Muscle of arm (tissue), 12 donors: Measurements from ENCODE around the gene IRS2. TPM values are rescaled to one million over a fixed set of nuclear protein-coding genes. Genes with fewer than 3 reads are reported as not detected.
A peak's percentile ranks its signal among the peaks of the same experiment; 100 is the strongest.

Experiments
- DNase-seq: peaks from one replicate; pipeline ENCODE4 v3.0.0-alpha.2; 2013
- polyA plus RNA-seq, 12 donors: library from polyadenylated mRNA; unstranded; fragments of 120-200 nt; gene quantifications; one replicate each; pipeline ENCODE4 v1.2.1, GENCODE V29; 2013; ENCODE audit not compliant: insufficient read length in 12 of 12

IRS2 gene
- polyA plus RNA-seq, 12 donors, result 1.8 to 50.7 (median 3.0) TPM

DNA sequence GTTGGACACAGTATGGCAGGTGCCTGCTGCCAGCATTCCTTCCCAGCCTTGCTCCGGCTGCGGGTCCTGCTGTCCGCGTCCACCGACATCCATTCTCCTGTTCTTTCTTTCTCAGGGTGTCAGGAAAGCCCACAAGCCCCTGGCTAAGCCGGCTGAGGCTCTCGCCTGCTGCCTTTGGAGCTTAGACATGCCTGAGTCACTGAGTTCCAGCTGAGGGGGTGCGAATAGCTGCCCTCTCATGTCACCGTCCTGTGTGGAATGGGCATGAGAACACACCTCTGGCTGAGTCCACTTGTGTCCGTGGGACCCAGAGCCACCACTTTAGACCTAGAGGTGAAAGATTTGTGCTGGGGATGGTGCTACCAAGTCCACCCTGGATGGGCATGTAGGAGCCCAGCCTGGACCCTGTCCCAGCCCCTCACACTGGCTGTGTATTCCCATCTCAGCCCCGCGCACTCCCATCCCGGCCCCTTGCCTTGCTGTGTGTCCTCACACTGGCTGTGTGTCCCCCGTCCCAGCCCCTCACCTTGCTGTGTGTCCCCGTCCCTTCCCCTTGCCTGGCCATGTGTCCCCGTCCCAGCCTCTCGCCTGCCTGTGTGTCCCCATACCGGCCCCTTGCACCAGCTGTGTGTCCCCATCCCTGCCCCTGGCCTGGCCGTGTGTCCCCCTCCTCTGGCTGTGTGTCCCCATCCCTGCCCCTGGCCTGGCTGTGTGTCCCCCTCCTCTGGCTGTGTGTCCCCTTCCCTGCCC, 24.6 kb upstream of the IRS2 start:
- no peak for DNase-seq

DNA sequence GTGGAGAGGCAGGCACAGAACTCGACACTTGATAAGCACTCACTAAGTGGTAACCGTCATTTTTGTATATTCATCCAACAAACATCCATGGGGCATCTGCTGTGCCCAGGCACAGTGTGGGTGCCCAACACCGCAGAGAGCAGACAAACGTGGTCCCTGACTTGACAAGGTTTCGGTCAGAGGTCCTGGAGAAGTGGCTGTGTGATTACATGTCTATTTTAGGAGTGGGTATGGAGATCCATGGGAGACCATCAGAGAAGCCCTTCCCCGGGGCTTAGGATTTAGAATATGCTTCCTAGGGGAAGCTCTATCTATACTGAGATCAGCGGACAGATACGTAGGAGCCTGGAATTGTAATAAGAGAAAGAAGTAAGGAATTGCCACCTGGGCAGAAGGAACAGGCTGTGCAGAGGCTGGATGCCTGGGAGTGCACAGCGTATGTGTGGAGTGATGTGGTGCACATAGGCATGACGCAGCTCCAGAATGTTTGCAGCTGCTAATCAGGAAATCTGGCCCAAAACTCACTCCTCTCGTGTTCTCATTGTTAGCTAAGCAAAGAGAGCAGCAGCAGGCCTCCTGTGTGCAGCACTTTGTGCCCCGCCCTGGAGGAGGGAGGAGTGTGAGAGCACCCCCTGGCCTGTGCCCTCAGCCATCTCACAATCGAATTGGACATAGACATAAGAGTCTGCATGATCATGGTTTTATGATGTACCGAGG, 23.0 kb upstream of the IRS2 start:
- DNase-seq, result no peak

DNA sequence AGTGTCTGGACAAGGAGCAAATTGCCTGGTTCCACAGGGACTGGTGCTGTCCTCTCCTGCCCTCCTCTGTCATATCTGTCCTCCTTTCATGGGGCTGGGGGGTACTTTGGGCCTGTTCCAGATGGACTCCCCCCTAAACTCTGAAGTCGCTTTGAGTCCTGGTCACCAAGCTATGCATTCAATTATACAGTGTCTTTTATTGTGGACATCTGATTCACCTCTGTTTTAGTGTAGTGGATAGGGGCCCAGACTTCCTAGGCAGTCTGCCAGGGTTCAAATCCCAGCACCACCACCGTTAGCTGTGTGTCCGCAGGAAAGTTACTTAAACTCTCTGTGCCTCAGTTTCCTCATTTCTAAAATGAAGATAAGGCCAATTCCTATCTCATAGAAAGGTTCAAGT, 21.0 kb upstream of the IRS2 start:
- DNase-seq, result no peak

DNA sequence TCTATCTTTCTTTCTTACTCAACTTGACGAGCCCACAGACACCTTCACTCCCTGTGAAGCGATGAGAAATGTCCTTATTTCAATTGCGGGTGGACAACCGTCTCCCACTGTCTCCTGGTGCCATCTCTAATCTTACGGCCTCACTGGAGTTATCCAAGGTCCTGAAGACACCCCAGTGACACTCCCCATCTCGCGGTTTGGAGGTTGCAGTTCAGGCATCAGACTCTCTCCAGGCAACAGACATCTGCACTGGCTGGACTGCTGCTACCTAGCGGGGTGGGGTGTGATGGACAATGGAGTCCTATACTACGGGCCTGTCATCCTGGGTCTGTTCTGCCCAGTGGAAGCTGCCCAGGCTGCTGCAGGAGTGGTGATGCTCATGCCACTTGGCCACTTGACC, 18.3 kb upstream of the IRS2 start:
- no peak for DNase-seq

DNA sequence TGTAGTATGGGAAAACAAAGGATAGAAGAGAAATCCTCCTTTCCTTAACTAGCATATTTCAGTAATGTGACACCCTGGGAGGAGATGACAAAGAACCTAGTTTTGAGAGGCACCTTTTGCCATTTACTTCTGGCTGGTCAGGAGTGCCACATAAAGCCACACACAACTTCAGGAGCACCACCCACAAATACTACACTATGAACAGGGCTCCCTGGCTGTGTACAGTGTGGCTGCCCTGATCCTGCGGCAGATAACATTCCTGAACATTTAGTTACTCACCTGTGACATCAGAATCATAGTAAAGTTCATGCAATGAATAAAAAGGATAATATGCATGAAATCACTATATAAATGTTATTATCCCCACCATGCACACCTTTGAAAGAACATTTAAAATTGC, 17.4 kb upstream of the IRS2 start:
- DNase-seq, result no peak

DNA sequence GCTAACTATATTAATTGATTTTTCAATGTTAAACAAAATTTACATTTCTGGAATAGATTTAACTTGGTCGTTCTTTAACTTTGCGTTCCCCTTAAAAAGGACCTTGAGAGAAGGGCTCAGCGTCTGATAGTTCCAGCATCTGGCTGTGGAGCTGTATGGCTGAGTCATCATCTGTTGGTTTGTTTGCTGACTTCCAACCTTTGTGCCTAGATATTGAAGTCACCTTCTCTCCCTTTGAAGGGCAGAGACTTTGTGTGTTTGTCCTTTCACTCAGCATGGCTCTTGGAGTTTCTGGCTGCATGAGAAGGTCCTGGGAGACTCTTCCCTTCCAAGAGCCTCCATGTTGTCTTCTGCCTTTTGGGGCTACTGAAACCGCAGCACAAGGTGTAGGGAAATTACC, 16.6 kb upstream of the IRS2 start:
- DNase-seq, result no peak

DNA sequence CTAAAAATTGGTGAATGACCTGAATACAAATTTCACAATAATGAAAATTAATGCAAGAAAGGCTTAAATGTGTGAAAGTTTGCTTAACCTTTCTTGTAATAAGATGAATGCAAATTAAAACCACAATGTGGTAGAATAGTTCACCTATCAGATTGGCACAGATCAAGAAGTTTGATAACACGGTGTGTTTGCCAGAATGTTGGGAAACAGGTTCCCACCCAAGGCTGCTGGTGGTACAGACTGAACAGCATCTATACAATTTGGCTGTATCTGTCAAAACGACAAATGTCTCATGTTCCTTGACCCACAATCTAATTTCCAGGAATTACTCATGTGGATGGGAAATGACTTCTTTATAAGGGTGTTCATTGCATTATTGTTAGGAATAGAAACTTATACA, 8.6 kb upstream of the IRS2 start:
- no peak for DNase-seq

DNA sequence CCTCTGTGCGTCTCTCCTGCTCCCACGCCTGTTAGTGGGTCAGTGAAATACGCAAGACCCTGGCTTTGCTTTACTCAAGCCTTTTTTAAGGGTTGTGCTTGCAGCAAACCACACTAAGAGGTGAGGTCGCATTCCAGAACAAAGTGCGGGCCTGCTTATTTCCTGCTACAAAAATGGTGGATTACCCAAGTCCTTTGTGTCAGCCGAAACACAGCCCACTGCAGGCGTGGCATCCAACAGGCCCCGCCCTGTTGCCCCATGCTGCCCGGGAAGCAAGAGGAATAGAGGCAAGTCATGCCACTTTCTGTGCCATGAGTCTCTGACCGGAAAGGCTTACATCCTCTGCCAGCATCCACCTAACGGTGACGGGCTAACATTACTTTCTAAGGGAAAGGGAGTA, 7.7 kb upstream of the IRS2 start:
- DNase-seq, result no peak

DNA sequence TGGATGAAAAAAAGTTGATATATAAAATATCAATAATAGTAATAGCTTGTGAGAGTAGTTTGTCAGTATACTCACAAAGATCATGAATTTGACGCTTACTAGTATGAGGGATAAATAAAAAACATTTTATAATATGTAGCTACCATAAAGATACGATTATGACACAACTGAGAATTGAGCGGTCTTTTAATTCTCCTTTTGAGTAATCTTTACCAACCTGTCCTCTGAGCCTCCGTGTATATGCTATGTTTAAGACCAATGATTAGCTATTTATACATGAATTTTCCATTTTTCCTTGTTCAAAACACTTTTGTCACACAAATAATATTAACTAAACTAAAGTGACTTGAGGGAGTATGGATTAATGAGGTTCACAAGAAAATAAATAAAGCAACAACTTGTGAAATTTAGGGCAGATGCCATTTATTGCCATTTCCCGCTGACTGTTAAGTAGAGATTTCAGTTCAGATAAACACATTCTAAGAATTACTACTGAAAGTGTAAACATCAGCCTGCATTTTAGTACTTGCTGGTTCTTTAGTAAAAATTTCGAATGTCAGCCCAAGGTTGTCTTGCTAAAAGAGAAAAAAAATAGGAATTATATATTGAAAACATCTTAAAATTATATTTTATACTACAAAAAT, 6.2 kb upstream of the IRS2 start:
- no peak for DNase-seq

DNA sequence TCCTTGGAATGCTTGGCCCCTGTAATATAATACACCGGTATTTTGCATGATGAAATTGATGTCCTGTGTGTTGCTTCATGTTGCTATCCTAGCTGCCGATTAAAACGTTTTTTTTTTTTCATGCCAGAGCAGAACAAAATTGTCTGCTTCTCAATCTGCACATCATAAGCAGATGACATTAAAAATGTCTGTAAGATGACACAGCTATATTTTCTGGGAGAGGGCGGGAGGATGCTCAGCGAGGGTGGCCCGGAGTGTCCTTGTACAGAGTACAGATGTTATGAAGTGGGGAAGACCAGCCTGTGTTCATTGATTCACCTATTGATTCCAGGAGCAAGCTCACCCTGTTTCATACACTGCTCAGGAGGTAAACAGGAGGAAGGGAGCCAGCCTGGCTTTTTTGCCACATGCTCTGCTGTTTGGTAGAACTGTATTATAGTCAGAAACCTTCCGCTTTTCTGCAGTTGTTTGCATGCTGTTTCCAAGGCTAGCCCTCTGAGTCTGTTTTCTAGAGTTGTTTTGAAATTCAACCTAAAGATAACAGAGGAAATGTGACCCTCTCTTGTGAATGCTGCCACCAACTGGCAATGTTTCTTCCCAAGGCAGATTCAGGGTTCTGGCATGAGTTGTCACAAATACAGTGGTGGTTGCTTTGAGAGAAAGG, 4.7 kb upstream of the IRS2 start:
- DNase-seq, result no peak

DNA sequence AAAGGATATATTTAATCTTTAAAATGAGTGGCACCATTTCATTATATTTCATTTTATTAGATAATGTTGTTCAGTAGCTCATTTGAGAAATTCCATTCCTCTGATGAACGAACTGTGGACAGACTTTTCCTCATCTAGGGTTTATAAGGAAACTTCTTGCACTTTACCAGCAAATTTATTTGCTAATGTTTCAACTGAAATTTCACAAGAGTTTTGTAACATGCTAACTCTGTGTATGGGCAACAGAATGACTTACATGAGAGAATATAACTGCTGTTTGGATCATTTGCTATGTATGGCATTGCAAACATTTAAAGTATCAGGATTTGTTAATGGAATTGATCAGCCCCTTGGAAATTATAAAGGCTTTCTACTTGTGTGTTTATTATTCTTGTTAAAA, 3.7 kb upstream of the IRS2 start:
- no peak for DNase-seq

DNA sequence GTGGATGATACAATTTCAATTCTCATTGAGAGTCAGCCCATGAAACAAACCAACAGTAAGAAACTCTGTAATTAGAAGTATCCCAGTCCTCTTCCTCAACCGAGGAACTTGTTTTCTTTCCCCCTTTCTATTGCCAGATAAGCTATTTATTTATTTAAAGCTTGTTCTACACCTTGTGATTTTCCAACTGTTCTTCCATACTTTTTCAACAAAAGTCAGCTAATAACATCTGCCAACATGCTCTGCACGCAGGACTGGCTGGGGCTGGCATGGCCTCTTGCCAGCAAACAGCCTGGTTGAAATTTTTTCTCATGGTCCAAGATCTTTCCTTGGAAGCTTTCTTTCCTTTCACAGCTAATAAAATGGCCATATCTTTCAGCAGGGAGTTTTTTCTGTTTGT, 2.9 kb upstream of the IRS2 start:
- DNase-seq, result no peak

DNA sequence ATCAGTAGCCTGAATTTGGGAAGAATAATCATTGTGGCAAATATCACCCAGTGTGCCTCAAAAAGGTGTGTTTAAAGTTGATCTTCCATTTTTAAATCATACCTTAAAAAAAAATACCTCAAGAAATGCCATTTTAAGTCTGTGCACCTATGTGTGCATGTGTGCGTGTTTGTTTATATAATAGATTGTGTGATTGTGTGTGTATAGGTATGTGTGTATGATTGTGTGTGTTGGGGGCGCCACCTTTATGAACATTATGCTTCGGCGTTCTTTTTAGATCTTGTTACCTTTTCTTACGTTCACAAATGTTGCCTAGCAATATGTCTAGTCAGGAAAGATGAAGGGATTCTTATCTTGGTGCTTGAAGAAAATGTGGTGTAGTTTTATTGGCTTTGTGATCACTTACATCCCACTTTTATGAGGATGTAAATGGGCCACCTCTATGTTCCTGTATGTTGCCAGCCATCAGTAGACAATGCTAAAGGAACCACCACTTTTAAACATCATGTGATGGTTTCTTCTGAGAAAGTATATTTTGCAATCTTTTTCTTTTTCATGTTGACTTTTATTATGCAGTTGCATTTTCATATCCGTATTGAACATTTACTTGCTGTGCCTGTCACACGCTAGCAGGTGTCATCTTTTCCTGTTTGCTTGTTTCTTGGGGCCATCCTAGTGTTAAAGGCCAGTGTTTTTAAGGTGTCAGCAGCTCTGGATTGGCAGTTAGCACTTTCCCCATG, 2.2 kb upstream of the IRS2 start:
- no peak for DNase-seq

DNA sequence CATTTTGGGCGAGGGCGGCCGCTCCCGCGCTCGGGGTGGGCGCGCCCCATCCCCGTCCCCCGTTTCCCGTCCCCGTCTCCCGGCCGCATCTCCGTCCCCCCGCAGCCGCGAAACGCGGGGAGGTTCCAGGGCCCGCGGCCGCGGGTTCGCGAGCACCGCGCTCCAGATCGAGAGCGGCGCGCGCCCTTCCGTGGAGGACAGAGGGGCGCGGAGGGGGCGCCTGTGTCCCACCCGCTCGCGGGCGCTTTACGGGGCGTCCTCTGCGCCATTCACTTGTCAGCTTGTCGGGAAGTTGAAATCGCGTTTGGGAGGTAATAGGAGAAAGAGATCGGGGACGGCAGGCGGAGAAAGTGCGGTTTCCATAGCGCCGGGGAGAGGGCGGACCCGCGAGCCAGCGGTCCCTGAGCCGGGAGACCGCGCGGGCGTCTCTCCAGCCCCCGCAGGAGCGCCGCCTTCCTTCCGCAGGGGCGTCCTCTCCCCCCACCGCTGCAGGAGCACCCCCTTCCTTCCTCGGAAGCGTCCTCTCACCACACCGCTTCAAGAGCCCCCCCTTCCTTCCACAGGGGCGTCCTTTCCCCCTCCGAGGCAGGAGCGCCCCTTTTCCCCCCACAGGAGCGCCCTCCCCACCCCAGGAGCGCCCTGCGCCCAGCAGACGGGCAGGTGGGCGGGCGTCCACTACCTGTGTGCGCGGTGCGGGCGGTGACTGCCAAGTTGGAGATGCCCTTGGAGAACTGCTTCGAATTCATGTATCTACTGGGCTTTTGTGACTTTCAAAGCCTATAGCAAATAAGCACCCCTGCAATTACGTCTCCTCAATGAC, 962 bp upstream of the IRS2 start:
- peak; percentile 56 for DNase-seq

DNA sequence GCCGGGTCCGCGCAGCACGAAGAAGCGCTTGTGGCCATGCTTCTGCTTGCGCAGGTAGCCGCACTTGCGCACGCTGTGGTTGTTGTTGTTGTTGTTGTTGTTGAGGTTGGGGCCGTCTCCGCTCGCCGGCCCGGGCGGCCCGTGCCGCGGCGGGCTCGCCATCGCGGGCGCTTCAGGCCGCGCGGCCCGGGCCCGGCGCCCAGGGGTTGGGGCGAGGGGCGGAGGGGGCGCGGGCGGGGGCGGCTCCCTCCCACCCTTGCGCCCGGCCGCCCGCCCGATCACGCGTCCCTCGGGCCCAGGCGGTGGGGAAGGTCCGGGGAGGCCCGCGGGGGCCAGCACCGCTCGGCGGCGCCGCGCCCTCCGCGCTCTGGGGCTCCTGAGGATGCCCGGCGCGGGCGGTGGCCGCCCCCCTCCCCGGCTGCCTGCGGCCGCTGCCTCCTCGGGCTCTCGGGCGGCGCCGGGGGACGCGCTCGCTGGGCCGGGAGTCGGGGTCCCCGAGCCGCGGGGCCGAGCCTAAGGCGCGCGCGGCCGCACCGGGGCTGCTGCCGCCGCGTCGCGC, 412 bp downstream of the IRS2 start:
- DNase-seq, result no peak

DNA sequence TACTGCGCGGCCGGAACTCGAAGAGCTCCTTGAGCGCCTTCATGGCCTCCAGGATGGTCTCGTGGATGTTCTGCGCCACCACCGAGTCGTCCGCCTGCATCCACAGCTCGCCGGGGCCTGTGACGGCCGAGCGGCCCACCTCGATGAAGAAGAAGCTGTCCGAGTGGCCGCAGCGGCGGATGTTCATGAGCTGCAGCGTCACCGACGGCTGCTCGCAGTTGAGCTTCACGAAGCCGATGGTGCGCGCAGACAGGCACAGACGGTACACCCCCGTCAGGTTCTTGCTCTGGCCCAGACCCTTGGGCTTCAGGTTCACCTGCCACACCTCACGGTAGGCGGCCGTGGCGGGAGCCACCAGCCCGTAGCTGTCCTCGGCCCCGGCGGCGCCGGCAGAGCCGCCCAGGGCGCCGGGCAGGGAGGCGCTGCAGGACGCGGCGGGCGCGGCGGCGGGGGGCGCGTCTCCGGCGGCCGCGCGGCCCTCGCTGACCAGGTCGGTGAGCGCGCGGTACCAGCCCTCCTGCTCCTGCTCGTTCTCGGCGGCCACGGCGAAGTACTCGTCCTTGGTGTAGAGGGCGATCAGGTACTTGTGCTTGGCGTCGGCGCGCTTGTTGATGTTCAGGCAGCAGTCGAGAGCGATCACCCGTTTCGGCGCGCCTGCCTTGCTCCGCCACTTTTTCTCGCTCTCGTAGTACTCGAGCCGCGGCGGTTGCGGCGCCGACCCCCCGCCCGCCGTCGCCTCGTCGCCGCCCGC, 1.1 kb downstream of the IRS2 start:
- peak; percentile 45 for DNase-seq

DNA sequence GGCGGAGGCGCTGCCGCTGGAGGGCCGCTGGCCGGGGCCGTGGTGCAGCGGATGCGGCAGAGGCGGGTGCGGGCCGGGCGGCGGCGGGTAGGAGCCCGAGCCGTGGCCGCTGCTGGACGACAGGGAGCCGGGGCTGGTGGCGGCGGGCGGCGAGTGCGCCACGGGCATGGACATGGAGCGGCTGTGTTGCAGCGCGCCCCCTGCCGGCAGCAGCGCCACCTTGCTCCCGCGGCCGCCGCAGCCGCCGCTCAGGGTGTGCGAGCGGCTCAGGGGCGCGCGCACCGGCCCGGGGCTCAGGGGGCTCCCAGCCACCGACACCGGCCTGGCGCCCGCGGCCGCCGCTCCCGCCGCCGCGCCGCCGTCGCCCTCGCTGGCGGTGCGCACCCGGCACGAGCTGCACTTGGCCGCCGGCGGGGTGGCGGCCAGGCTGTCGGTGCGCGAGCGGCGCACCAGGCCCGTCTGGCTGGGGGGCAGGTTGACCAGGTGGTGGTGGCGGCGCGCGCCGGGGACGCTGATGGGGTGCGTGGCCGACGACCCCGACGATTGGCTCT, 1.7 kb downstream of the IRS2 start:
- DNase-seq, result peak; percentile 50

DNA sequence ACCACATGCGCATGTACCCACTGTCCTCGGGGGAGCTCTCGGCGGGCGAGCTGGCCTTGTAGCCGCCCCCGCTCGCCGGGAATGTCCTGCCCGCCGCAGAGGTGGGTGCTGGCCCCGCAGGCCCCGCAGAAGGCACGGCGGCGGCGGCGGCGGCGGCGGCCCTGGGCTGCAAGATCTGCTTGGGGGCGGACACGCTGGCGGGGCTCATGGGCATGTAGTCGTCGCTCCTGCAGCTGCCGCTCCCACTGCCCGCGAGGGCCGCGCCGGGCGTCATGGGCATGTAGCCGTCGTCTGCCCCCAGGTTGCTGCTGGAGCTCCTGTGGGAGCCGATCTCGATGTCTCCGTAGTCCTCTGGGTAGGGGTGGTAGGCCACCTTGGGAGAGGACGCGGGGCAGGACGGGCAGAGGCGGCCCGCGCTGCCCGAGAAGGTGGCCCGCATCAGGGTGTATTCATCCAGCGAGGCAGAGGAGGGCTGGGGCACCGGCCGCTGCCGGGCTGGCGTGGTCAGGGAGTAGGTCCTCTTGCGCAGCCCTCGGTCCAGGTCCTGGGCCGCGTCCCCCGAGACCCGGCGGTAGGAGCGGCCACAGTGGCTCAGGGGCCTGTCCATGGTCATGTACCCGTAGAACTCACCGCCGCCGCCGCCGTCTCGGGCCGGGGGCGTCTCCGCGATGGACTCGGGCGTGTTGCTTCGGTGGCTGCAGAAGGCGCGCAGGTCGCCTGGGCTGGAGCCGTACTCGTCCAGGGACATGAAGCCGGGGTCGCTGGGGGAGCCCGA, 2.4 kb downstream of the IRS2 start:
- DNase-seq, result no peak

DNA sequence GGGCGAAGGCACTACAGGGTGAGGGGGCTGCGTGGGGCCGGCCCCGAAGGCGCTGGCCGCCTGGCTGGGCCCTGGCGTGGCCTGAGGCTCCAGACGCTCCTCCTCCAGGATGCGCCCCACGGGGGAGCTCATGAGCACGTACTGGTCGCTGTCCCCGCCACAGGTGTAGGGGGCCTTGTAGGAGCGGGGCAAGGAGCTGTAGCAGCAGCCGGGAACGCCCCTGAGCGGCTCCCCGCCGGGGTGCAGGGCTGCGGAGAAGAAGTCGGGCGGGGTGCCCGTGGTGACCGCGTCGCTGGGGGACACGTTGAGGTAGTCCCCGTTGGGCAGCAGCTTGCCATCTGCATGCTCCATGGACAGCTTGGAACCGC, 3.0 kb downstream of the IRS2 start:
- DNase-seq, result no peak
